ENCODE measurements around the gene TSSK3.

- TF ChIP-seq CTCF (IDR thresholded peaks at IDR 0.05) (no peak), POLR2A (IDR thresholded peaks at IDR 0.05) (no peak)
Observed at GRCh38 chr1:32341971-32342370, 20.4 kb upstream of the TSSK3 start.
